K562 (cell line): ENCODE measurements around the gene CUX1. TPM values are rescaled to one million over a fixed set of nuclear protein-coding genes. Genes with fewer than 3 reads are reported as not detected.

Experiments
- ATAC-seq: fragments of 200-7000 bp; cut with Tn5 transposase; 3 replicates; pipeline ENCODE4 v1.9.1; 2020; ENCODE audit warnings: moderate library complexity
- BruUV-seq: library from RNA; stranded (reverse); fragments of 400-500 nt; replicated peaks from 2 replicates; lab custom pipeline; 2021; lab: Mats Ljungman, UMichigan
- CTCF ChIA-PET: fragments of 300-600 bp; formaldehyde crosslinking; extraction: SDS; loops from one replicate; lab custom pipeline; 2021; ENCODE audit warnings: low intra/inter-chr PET ratio; lab: Yijun Ruan, JAX
- POLR2A ChIA-PET: fragments of 300-600, 350-650 bp; sonication (Branson Sonifier 250); formaldehyde crosslinking; extraction: SDS; loops from one replicate; lab custom pipeline; 2021; ENCODE audit warnings: antibody characterized with exemption, inconsistent platforms; lab: Yijun Ruan, JAX
- DNase-seq, 4 experiments: peaks; one replicate each; pipeline versions ENCODE4 v3.0.0 to v3.0.0-alpha.2; 2011 to 2018; ENCODE audit warnings: low spot score in 3 of 4, mixed read lengths in 3 of 4; ENCODE audit errors: extremely low read depth in 1 of 4
- FAIRE-seq: peaks from 2 replicates; lab custom pipeline; 2011; peaks lifted over from hg19 to GRCh38; lab: Jason Lieb, UNC
- H2AFZ ChIP-seq: 2 replicates; pipeline ENCODE4 v1.6.0; 2011; ENCODE audit warnings: low read depth, low read length, control low read depth, inconsistent platforms
- H3K27ac ChIP-seq: fragments of 200-600 bp; 3 replicates; pipeline ENCODE4 v1.8.0; 2011; ENCODE audit warnings: low read depth, mild to moderate bottlenecking, control low read depth, inconsistent platforms, low read length, moderate library complexity, mixed read lengths; ENCODE audit errors: extremely low read depth
- H3K27me3 ChIP-seq, 2 experiments: fragments of 300-600 bp in 1 of 2; 2 replicates in 1 of 2; 3 replicates in 1 of 2; pipeline versions ENCODE4 v1.6.0 to v1.8.0; 2011; ENCODE audit warnings: inconsistent platforms in 2 of 2, low read length in 2 of 2, mild to moderate bottlenecking in 1 of 2, mixed read lengths in 1 of 2, moderate library complexity in 1 of 2; ENCODE audit not compliant: control insufficient read depth in 2 of 2, insufficient read depth in 2 of 2
- H3K36me3 ChIP-seq: fragments of 300-600 bp; 3 replicates; pipeline ENCODE4 v1.8.0; 2011; ENCODE audit warnings: mild to moderate bottlenecking, low read length, inconsistent platforms; ENCODE audit not compliant: control insufficient read depth, insufficient read depth
- H3K4me1 ChIP-seq, 2 experiments: fragments of 200-600 bp in 1 of 2; replicated peaks in 1 of 2; 2 replicates in 1 of 2; 3 replicates in 1 of 2; pipeline versions ENCODE4 v1.5.1 to v1.8.0; 2011; ENCODE audit warnings: inconsistent platforms in 2 of 2, low read length in 2 of 2, mild to moderate bottlenecking in 1 of 2, mixed read lengths in 1 of 2, moderate library complexity in 1 of 2; ENCODE audit not compliant: control insufficient read depth in 2 of 2, insufficient read depth in 2 of 2
- H3K4me2 ChIP-seq: 2 replicates; pipeline ENCODE4 v1.6.1; 2011; ENCODE audit warnings: low read length, control low read depth, inconsistent platforms, mixed read lengths; ENCODE audit not compliant: insufficient read depth
- H3K4me3 ChIP-seq: fragments of 200-600 bp; sonication (generic), shearing (Covaris generic); 2 replicates; pipeline ENCODE4 v1.5.1; 2016; ENCODE audit warnings: control low read depth, inconsistent platforms
- H3K79me2 ChIP-seq: fragments of 200-600 bp; 3 replicates; pipeline ENCODE4 v1.8.0; 2011; ENCODE audit warnings: low read length, inconsistent platforms; ENCODE audit not compliant: control insufficient read depth, insufficient read depth
- H3K9ac ChIP-seq, 2 experiments: 2 replicates each; pipeline versions ENCODE4 v1.6.0 to v1.6.1; 2011; ENCODE audit warnings: low read depth in 2 of 2, low read length in 2 of 2, control low read depth in 1 of 2, inconsistent platforms in 1 of 2, mild to moderate bottlenecking in 1 of 2, mixed read lengths in 1 of 2; ENCODE audit not compliant: insufficient read depth in 1 of 2
- H3K9me1 ChIP-seq: one replicate; pipeline ENCODE4 v1.6.0; 2011; ENCODE audit warnings: inconsistent platforms, mild to moderate bottlenecking, low read length, moderate library complexity; ENCODE audit not compliant: control insufficient read depth, insufficient read depth
- H3K9me3 ChIP-seq: replicated peaks from 2 replicates; pipeline ENCODE4 v1.5.1; 2011; ENCODE audit warnings: low read depth, low read length, inconsistent platforms; ENCODE audit not compliant: control insufficient read depth, insufficient read depth
- H4K20me1 ChIP-seq: replicated peaks from 2 replicates; pipeline ENCODE4 v1.6.1; 2011; ENCODE audit warnings: low read length, inconsistent platforms, mixed read lengths; ENCODE audit not compliant: control insufficient read depth, insufficient read depth
- CBX5 ChIP-seq: IDR thresholded peaks from 2 replicates; pipeline ENCODE4 v1.6.1; 2014; ENCODE audit warnings: low read depth, borderline replicate concordance
- CBX8 ChIP-seq: fragments of 200-600 bp; sonication (generic); IDR thresholded peaks from 2 replicates; pipeline ENCODE4 v1.6.1; 2012; ENCODE audit warnings: borderline replicate concordance, mixed run types, low read depth, mild to moderate bottlenecking, moderate library complexity, mixed read lengths, low read length, control low read depth, inconsistent platforms; ENCODE audit not compliant: poor library complexity, severe bottlenecking; ENCODE audit errors: extremely low read depth
- MTA2 ChIP-seq: fragments of 450-650 bp; IDR thresholded peaks from 2 replicates; pipeline ENCODE4 v1.6.1; 2016; ENCODE audit warnings: low read depth
- SETDB1 ChIP-seq: IDR thresholded peaks from one replicate; pipeline ENCODE4 v1.6.1; 2012; ENCODE audit warnings: low read length, control low read depth, inconsistent platforms
- SMAD2 ChIP-seq: fragments of 150-350 bp; IDR thresholded peaks from 2 replicates; pipeline ENCODE4 v1.6.1; 2014; ENCODE audit warnings: low read depth, mild to moderate bottlenecking, low read length
- SMARCE1 ChIP-seq: fragments of 450-650 bp; IDR thresholded peaks from 2 replicates; pipeline ENCODE4 v1.7.1; 2016; ENCODE audit warnings: mild to moderate bottlenecking
- ZNF316 ChIP-seq: fragments of 450-650 bp; IDR thresholded peaks from 2 replicates; pipeline ENCODE4 v1.6.1; 2016
- ZNF511 ChIP-seq: sonication (generic); formaldehyde crosslinking; IDR thresholded peaks from 2 replicates; pipeline ENCODE4 v1.8.0; 2022; ENCODE audit warnings: mild to moderate bottlenecking, missing genetic modification reagents
- WGBS: fragments of 100-300 bp; shearing (Covaris generic); methylation state at CpG from one replicate; pipeline ENCODE4 v1.1.6; 2016; ENCODE audit warnings: low coverage, mixed read lengths; ENCODE audit not compliant: insufficient coverage; ENCODE audit errors: missing lambda C conversion rate; 5-methylcytosine and 5-hydroxymethylcytosine counted together
- in situ Hi-C: fragments of 300-500 bp; cut with MboI; formaldehyde crosslinking; loops from 4 replicates; pipeline ENCODE4 v1.15.0; 2018; ENCODE audit warnings: inconsistent platforms, mixed read lengths
- intact Hi-C: fragments of 100-400 bp; cut with micrococcal nuclease; formaldehyde crosslinking; loops from 2 replicates; pipeline ENCODE4 v1.14.2; 2022
- polyA plus RNA-seq, 8 experiments: library from polyadenylated mRNA; depleted of rRNA in 4 of 8; stranded (reverse) in 5 of 8; unstranded in 3 of 8; fragments of >200 nt; fragmentation: Nextera tagmentation in 2 of 8; fragmentation: Illumina TruSeq in 1 of 8; extraction: Ambion mirVana in 2 of 8; extraction: Trizol in 1 of 8; gene quantifications; 2 replicates each; pipeline versions ENCODE4 v1.2.1 to v1.2.3, GENCODE V29; 2011 to 2014; ENCODE audit warnings: inconsistent platforms in 1 of 8, missing spikeins in 1 of 8
- total RNA-seq, 7 experiments: library from RNA; depleted of rRNA in 6 of 7; stranded (reverse); fragments of >200 nt in 6 of 7; fragmentation: Illumina TruSeq in 2 of 7; extraction: Trizol in 2 of 7; gene quantifications; 2 replicates each; pipeline versions ENCODE4 v1.2.1 to v1.2.3, GENCODE V29; 2011 to 2021; ENCODE audit warnings: low replicate concordance in 1 of 7
- TF ChIP-seq, protein P1 (sequence below), 2 experiments: fragments of 450-650 bp in 1 of 2; sonication (generic) in 1 of 2; formaldehyde crosslinking in 1 of 2; IDR thresholded peaks; 2 replicates each; pipeline versions ENCODE4 v1.7.1 to v1.9.0; 2016 to 2022; ENCODE audit warnings: inconsistent platforms in 1 of 2, mild to moderate bottlenecking in 1 of 2, missing genetic modification reagents in 1 of 2

CUX1 gene
- total and polyA plus RNA-seq, 9 of the 15 experiments (the other 6 are each of a cell fraction or from before 2014, with no cell fraction given): 3.6 to 55.3 (median 25.2) TPM

DNA sequence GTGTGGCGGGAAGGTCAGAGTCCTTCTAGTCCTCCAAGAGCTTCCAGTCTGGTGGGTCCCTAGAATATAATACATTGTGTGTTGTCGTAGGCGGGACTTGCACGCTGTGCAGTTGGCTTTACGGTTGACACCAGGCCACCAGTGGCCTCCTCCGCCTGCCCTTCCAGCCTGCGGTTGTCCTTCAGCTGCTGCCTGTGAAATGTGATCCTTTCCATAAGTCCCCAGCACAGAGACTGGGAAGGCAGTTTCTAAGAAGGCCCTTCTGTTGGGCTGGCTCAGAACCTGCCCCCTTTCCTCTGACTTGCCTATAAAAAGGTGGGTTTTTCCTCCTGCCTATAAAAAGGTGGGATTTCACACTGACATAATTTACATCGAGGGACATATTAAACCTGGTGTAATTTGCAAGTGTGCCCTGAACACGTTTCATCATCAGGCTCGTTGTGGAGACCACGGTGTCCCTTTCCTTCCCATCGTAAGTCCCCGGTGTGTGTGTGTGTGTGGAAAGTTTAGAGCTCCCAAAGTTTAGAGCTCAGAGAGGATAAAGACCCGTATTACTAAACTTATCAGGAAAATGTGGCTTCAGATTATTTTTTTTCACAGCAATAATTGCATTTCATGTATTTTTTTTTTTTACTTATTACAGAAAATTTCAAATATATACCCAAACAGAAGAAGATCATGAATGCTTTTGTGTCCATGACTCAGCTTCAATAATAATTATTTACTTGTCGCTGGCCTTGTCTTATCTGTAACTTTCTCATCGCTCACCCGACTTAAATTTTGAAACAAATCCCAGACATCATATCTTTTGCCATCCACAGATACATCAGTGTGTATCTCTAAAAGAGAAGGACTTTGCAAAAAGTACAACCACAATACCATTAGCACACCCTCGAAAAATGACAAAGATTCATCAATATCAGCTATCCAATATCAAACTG lies 45.1 kb downstream of the CUX1 start (continued):
- TF ChIP-seq ZNF511: no peak
- TF ChIP-seq CBX8: no peak
- TF ChIP-seq SMARCE1: peak; percentile 47; the same call in 1 of the 2 replicates
- TF ChIP-seq MTA2: no peak
- TF ChIP-seq ZNF316: peak; percentile 27; the same call in 1 of the 2 replicates

DNA sequence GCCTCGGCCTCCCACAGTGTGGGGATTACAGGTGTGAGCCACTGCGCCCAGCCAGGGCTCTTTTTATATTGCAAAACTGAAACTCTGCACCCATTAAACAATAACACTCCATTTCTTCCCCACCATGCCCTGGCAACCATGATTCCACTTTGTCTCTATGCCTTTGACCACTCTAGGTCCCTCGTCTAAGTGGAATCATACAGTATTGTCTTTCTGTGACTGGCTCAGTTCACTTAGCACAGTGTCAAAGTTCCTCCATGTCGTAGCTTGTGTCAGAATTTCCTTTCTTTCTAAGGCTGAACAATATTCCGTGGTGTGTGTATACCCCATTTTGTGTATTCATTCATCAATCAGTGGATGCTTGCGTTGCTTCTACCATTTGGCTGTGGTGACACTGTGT lies 46.2 kb downstream of the CUX1 start:
- no peak overlapping the region for H3K4me2 ChIP-seq
- H3K27me3 ChIP-seq: no peaks in the 10 kb centered on the region
- no peak for DNase-seq
- TF ChIP-seq SETDB1 (no peak), SMAD2 (no peak), CBX5 (no peak)
- TF ChIP-seq, protein P1, sequence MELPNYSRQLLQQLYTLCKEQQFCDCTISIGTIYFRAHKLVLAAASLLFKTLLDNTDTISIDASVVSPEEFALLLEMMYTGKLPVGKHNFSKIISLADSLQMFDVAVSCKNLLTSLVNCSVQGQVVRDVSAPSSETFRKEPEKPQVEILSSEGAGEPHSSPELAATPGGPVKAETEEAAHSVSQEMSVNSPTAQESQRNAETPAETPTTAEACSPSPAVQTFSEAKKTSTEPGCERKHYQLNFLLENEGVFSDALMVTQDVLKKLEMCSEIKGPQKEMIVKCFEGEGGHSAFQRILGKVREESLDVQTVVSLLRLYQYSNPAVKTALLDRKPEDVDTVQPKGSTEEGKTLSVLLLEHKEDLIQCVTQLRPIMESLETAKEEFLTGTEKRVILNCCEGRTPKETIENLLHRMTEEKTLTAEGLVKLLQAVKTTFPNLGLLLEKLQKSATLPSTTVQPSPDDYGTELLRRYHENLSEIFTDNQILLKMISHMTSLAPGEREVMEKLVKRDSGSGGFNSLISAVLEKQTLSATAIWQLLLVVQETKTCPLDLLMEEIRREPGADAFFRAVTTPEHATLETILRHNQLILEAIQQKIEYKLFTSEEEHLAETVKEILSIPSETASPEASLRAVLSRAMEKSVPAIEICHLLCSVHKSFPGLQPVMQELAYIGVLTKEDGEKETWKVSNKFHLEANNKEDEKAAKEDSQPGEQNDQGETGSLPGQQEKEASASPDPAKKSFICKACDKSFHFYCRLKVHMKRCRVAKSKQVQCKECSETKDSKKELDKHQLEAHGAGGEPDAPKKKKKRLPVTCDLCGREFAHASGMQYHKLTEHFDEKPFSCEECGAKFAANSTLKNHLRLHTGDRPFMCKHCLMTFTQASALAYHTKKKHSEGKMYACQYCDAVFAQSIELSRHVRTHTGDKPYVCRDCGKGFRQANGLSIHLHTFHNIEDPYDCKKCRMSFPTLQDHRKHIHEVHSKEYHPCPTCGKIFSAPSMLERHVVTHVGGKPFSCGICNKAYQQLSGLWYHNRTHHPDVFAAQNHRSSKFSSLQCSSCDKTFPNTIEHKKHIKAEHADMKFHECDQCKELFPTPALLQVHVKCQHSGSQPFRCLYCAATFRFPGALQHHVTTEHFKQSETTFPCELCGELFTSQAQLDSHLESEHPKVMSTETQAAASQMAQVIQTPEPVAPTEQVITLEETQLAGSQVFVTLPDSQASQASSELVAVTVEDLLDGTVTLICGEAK (IDR thresholded peaks at IDR 0.05): no peak
- TF ChIP-seq, protein P1 (CRISPR knock-in tag; IDR thresholded peaks at IDR 0.05): no peak
- no peak overlapping the region for H3K4me3 ChIP-seq
- no peak overlapping the region for H2AFZ ChIP-seq
- peaks cover 12% of the 10 kb centered on the region for H4K20me1 ChIP-seq
- peaks cover 14% of the 10 kb centered on the region; the same call in 2 of the 3 replicates for H3K36me3 ChIP-seq
- H3K9me1 ChIP-seq: no peaks in the 10 kb centered on the region
- H3K79me2 ChIP-seq: peaks cover 96% of the 10 kb centered on the region
- no peak overlapping the region for H3K9ac ChIP-seq
- no peaks in the 10 kb centered on the region for H3K9me3 ChIP-seq
- intact Hi-C loops: no loop called here
- CTCF ChIA-PET: no interaction called here
- BruUV-seq: no TSS peak
- no peak overlapping the region; the same call in 2 of the 3 replicates for H3K27ac ChIP-seq
- peaks cover 28 to 46% of the 10 kb centered on the region in 2 experiments for H3K4me1 ChIP-seq
- 86% methylated on average over 6 of the region's 6 CpGs for WGBS
- in situ Hi-C loops: no loop called here
- ATAC-seq: no peak
- POLR2A ChIA-PET: interaction anchor here (2.2 kb wide), 1 partner anchor 12 kb away, joined by 10 read pairs; no protein-coding TSS in a partner anchor
- FAIRE-seq: no peak
